PFSK-1 (cell line): ENCODE results near the gene HPCA.

Experiments
- FOXP2 ChIP-seq: optimal IDR thresholded peaks from 2 replicates; pipeline ENCODE3; 2011; ENCODE audit warnings: borderline replicate concordance, control low read depth, inconsistent platforms; ENCODE audit not compliant: insufficient read depth; ENCODE audit errors: extremely low read length, extremely low read depth
- POLR2AphosphoS5 ChIP-seq: IDR thresholded peaks from 2 replicates; pipeline ENCODE4 v1.6.1; 2012; ENCODE audit warnings: low read depth, mild to moderate bottlenecking, control low read depth, low read length, moderate library complexity
- REST ChIP-seq, 2 experiments: IDR thresholded peaks; 2 replicates each; pipeline versions ENCODE4 v1.6.1 to v1.8.0; 2011 to 2012; ENCODE audit warnings: low read depth in 2 of 2, low read length in 2 of 2, control low read depth in 1 of 2, inconsistent platforms in 1 of 2, mild to moderate bottlenecking in 1 of 2, moderate library complexity in 1 of 2; ENCODE audit not compliant: insufficient read depth in 1 of 2
- SIN3A ChIP-seq: IDR thresholded peaks from 2 replicates; pipeline ENCODE4 v1.6.1; 2012; ENCODE audit warnings: mild to moderate bottlenecking, low read length, moderate library complexity, borderline replicate concordance; ENCODE audit not compliant: insufficient read depth
- TAF1 ChIP-seq: IDR thresholded peaks from 2 replicates; pipeline ENCODE4 v1.6.1; 2012; ENCODE audit warnings: low read length, control low read depth, borderline replicate concordance; ENCODE audit not compliant: insufficient read depth

DNA sequence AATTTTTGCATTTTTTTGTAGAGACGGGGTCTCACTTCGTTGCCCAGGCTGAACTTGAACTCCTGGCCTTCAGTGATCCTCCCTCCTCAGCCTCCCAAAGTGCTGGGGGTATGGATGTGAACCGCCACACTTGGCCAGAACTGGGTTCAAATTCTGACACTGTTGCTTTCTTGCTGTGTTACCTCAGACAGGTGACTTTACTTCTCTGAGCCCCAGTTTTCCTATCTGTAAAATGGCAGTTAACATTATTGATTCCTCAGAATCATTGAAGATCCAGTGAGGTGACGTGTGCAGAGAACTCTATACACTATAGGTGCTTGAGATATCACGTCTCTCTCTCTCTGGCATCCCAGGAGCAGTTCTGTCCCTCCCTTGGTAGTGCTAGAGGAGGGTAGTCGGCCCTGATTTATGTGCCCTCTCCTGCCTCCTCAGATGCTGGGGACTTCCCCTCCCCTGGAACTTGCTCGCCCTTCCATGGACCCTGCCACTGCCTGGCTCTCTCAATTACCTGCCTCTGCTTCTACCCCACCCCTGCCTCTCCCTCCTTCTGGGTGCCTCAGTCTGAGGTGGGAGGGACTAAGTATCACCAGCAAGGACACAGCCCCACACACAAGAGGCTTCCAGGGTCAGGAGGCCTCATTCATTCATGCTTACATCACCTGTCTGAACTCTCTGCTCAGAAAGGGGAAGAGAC lies 2.8 kb upstream of the HPCA start:
- TF ChIP-seq POLR2AphosphoS5 = no peak
- no peak for TF ChIP-seq REST (IDR thresholded peaks at IDR 0.05; ENCODE audit: insufficient read depth in 1 of 2, low read depth in 2 of 2, low read length in 2 of 2)
- TF ChIP-seq SIN3A = no peak
- TF ChIP-seq TAF1 = no peak
- no peak for TF ChIP-seq FOXP2
